OCI-LY7 (cell line): ENCODE results near the gene KSR1.

ENCODE experiments used
- CTCF ChIP-seq: fragments of 200-600 bp; sonication (generic); conservative IDR thresholded peaks from 2 replicates; pipeline ENCODE4 v1.5.1; 2014; ENCODE audit warnings: mild to moderate bottlenecking, antibody characterized with exemption, low read length, moderate library complexity, mixed read lengths
- EZH2phosphoT487 ChIP-seq: fragments of 200-600 bp; sonication (generic); IDR thresholded peaks from 2 replicates; pipeline ENCODE4 v1.6.1; 2018; ENCODE audit warnings: low read depth, borderline replicate concordance, mild to moderate bottlenecking, mixed run types, antibody characterized with exemption, low read length, moderate library complexity, mixed read lengths

DNA sequence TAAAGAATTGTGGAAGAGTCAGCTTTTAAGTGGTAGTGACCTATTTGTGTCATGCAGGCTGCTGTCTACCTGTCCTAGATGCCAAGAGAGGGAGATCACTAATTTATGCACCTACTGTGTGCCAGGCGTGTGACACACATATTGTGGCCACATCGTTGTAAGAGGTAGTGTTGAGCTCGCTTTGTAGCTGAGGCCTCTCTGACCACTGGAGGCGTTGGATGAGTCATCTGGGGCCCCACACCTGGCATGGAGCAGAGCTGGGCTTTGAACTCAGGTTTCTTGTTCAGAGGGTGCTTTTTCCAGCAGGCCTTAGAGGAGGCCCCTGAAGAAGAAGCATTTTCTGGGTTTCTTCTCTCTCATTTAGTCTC is 122.5 kb downstream of the KSR1 start:
- TF ChIP-seq CTCF (no peak), EZH2phosphoT487 (no peak)
